ENCODE data around the gene SLC4A4.
A peak's percentile ranks its signal among the peaks of the same experiment; 100 is the strongest.

Gene SLC4A4

DNA sequence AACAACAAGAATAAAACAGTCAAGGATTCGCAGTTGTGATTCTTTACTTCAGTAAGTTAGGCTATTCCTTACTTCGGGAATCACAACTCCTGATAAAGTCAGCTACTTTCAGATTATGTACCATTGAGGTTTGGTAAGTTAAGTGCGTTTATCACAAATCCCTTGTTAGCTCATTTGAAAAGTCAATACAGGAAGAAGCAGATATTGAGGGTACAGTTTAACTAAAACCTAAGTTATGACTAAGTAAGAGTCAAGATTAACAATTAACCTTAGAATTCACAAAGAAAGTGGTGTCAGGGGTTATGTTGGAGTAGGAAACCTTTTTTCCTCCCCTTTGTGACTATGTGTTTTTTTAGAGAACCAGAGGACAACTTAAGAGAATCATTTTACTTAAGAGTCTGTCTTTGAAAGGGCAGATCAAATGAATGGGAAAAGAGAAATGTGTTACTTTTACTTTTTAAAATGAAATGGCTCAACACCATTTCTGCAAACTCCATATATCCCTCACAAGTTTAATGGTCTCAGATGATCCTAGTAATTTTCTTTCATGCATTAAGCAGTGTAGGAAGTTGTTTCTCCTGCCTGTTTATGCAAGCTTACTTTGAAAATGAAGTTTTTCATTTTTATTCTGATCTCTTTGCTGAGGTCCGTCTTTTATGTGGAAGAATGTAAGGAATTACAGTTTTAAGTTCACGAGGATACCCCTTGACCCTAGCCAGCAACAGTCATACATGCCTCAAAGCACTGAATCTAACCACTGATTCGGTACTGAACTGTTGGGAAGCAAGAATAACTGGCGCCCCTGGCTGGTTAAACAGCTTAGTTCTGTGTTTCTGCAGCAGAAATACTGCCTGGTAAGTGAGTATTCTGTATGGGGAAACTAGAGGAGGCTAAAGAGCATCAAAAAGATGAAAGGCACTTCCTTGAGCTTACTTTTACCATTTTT lies 211.7 kb downstream of the SLC4A4 start:
- peak; percentile 64 for DNase-seq

DNA sequence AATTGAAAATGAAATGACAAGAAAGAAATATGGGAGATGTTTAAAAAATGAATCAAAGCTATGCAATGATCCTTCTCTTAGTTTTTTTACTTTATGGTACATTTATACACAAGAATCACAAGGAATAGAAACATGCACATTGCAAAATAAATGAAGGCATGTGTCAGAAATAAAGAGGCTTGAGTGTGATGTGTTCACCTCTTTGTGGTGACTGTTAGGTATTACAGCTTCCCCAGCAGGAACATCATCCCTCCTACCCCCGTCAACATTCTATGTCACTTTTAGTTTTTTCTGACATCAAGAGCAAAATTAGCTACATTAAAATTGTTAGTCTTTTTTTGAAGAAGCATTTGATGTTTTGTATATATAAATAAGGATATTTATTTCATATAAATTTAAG lies 214.8 kb downstream of the SLC4A4 start:
- DNase-seq, result peak; percentile 52

DNA sequence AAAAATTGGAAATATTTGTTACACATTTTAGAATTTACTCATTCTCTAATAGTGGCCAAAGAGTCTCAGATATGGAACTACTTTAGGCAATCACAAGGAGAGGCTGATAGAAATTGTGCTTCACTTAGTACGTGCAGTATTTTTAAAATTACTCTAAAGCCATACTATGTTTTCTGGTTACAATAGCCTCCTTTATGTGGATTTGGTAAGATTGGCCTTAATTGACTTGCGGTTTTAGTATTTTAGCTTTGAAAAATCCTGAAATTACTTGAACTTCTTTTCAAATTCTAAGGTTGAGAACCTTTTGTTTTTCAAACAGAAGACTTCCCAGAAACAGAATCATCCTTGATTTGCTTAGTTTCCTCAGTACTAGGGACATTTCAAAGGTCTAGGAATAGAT lies 215.2 kb downstream of the SLC4A4 start:
- no peak for DNase-seq

DNA sequence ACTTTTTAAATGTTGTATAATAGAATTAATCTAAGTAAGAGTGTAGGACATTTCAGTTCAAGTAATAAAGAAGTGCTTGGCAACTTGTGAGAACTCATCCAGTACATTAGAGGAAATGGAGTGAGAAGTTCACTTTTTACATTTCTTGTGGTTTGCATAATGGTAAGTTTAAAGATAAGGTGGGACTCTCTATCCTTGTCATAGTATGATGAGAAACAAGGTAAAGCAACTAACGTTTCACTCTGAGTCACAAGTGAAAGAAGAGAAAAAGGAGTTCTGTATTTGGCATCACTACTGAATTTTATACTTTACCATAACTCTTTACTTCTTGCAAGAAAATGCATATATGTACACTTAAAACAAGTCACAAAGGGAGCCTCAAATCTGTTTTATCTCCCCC lies 219.4 kb downstream of the SLC4A4 start:
- no peak for DNase-seq

DNA sequence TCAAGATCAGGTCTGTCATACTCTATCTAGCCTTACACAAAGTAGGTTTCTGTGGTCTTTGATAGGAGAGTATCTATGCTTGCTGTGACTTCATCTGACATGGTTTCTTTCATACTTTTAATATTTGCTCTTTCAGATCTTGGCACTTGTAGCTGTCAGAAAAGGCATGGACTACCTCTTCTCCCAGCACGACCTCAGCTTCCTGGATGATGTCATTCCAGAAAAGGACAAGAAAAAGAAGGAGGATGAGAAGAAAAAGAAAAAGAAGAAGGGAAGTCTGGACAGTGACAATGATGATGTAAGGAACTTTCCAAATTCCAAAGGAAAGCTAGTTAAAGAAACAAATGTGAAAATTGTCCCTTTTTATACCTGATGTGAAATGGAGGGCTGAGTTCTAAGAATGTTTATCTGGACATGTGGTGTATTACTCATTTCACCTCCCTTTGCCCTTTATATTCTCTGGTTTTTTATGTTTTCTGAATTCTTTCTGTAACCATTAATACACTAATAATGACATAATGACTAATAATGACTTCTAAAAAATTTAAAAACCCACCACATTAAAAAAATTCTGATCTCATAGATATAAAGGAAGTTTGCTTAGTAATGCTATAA lies 221.2 kb downstream of the SLC4A4 start:
- peak; percentile 48 for DNase-seq

DNA sequence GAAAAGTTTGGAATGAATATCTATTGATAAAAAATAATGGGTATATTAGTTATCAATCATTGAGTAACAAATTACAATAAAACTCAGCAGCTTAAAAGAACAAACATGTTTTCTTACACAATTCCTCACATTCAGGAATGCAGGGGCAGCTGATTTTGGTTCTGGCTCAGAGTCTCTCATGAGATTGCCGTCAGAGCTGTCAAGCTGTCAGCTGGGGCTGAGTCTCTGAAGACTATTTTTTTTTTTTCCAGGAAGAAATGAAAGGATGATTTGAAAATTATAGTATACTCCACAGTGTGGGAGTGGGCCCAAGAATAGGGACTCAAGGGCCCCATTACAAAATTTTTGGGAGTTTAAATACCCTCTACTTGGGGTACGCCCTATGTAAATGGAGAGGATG lies 226.0 kb downstream of the SLC4A4 start:
- DNase-seq, result no peak

DNA sequence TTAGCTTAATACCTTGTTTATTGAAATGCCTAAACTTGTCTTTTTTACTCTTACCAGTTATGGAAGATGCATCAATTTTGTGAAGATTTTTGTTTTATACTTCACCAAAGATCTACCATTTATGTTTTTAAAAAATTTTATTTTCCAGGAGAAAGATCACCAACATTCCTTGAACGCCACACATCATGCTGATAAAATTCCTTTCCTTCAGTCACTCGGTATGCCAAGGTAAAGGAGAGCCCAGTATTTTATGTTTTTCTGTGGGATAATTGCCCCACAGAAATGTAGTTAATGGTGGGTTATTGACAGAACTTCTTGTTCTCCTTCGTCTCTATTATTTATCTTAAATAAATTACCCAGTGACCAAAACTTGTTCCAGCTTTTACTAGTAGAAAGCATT lies 228.0 kb downstream of the SLC4A4 start:
- no peak for DNase-seq

DNA sequence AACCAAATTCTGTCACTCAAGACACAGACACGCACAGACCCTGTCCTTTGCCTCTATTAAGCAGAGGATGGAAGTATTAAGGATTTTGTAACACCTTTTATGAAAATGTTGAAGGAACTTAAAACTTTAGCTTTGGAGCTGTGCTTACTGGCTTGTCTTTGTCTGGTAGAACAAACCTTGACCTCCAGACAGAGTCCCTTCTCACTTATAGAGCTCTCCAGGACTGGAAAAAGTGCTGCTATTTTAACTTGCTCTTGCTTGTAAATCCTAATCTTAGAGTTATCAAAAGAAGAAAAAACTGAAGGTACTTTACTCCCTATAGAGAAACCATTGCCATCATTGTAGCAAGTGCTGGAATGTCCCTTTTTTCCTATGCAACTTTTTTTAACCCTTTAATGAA lies 229.3 kb downstream of the SLC4A4 start:
- DNase-seq, result no peak

DNA sequence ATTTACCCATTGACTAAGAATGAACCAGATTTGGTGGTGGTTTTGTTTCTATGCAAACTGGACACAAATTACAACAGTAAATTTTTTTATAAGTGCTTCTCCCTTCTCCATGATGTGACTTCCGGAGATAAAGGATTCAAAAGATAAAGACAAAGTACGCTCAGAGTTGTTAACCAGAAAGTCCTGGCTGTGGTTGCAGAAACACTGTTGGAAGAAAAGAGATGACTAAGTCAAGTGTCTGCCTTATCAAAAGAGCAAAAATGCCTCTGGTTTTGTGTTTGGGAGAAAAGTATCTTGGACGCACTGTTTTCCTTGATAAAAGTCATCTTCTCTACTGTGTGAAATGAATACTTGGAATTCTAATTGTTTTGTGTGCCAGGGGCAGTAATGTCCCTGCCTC lies 231.7 kb downstream of the SLC4A4 start:
- no peak for DNase-seq

DNA sequence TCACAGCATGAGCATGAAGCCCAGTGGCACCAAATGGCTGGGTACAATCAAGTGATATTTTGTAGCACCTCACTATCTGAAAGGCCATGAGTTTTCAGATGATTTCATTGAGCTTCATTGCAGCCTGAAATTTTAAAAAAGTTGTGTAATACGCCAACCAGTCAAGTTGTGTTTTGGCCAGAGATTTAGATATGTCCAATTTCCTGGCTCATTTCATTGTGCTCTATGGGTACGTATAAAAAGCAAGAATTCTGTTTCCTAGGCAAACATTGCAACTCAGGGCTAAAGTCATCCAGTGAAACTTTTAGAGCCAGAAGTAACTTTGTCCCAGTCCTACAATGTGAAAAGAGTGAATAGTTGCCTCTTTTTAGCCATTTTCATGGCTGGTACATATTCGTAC lies 232.5 kb downstream of the SLC4A4 start:
- no peak for DNase-seq

DNA sequence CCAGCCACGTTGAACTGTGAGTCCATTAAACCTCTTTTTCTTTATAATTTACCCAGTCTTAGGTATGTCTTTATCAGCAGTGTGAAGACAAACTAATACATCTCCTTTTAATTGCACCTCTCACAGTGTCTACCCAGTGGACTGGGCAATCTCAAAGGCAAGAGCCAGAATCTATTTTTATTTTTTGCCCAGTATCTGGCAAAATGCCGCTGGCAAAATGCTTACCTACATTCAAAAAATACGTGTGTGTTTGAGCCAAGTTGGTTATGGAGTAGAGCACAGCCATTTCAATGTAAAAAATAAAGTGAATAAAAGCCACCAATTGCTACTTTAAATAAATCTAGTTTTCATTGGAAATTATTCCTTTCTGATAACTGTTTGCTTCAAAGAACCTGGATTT lies 245.2 kb downstream of the SLC4A4 start:
- DNase-seq, result no peak

DNA sequence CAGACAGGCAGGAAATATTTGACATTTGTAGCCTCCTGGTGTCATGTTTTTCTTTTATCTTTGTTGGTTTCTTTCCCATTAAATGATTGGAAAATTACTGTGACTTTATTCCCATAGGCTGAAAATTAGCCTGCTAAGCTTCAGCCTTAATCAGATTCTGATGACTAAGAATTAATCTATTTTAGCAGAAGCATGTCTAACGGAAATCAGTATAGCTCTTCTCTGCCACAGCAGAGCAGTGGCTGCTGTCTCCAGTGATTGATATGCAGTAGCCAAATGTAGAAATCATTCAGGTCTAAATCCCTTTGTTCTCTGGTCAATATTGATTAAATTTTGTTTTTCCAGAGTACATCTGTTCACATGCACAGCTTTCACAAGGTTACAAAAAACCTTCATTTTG lies 245.8 kb downstream of the SLC4A4 start:
- DNase-seq, result peak; percentile 6

DNA sequence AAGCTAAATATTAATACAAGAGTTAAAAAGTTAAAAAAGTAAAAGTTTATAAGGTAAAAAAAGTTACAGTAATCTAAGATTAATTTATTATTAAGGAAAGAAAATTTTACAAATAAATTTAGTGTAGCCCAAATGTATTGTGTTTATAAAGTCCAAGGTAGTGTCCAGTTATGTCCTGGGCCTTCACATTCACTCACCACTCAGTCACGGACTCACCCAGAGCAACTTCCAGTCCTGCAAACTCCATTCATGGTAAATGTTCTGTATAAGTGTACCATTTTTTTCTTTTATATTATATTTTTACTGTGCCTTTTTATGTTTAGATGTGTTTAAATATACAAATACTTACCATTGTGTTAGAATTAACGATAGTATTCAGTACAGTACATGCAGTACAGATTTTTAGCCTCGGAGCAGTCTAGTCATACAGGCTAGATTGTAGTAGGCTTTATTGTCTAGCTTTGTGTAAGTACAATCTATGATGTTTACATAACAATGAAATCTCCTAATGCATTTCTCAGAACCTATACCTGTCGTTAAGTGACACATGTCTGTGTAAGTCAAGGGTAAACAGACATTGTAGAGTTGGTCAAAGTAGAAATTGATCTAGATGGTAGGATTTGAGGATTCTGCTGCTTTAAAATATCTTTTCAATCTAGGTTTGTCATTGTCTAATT lies 247.4 kb downstream of the SLC4A4 start:
- no peak for DNase-seq

DNA sequence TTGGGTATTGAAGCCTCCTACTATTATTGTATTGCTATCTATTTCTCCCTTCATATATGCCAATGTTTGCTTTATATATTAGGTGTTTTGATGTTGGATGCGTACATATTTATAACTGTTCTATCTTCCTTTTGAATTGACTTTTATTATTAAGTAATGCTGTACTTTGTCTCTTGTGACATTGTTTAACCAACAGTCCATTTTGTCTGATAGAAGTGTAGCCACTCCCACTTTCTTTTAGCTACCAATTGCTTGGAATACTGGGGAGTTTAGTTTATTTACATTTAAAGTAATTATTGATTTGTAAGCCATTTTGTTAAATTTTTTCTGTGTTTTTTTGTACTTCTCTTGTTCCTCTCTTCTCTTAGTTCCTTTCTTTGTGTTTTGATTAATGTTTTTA lies 249.2 kb downstream of the SLC4A4 start:
- no peak for DNase-seq

DNA sequence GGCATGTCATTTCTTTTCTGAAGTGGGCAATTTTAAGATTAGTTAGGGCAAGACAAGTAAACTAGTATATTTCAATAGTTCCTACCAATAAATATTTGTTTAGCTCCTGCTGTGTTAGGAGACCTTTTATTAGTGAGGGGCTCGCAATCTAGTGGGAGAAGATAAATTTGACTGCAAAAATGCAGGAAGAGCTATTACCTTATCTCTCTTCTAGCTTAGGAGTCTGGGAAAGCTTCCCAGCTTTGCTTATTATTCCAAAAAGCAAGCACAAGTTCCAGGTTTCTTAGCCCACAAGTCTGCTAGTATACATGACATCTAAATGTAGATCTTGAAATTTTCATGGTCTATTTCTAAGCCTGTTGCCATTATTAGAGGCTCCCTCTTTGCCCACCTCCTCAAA lies 254.0 kb downstream of the SLC4A4 start:
- no peak for DNase-seq

DNA sequence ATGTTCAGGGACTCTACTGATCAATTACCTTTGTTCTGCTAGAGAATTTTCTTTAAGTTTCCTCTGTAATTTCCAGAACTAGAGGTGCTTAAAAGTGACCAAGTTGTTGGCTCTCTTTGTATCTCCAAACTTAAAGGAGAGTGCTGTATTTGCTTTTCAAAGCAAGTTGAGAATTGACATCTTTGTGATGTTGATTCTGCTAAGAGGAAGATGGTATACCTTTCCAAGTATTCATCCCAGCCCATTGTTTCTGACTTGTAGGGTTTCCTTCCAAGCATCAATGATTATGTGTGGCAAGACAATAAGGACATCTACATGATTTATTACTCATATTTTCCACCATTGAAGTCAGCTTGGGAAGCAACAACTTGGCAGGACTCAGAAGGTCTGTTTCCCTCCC lies 254.5 kb downstream of the SLC4A4 start:
- no peak for DNase-seq

DNA sequence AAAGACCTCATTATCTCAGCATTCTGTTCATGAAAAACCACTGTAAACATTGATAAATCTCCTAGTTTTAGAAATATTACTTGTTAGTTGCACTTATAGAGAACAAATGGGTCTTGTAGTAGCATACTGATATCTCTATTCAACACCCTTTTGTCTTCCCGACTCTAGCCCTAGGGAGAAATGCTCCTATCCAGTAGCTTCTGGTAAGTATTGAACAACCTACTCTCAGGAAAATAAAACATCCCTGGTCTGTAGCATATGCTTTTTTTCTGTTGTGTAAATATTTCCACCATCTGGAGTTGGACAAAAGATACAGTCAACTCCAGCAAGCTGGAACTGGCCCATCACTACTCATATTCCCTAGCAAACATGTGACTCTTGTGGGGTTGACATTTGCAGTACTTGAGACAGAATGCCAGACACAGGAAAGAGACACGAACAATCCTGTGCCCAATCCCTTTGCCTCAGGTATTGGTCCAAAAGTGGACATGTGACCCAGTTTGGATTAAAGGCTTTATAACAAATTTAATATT lies 256.8 kb downstream of the SLC4A4 start:
- no peak for DNase-seq

DNA sequence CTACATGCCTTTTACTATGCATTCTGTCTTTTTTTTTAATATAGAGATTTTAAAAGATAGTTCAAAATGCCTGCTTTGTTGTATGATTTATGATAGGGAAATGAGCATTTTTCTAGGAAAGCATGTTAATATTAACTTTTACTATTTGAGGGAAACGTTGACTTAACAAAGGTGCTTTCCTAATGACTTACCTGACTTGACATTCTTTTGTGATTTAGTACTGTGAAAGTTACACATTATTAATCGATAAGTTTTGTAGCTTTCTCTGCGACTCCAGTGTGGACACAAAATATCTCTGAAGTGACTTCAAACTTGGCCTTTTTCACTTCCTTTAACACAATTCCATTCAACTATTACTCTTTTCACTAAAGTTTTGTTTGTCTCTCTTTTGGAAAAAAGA lies 260.8 kb downstream of the SLC4A4 start:
- no peak for DNase-seq

DNA sequence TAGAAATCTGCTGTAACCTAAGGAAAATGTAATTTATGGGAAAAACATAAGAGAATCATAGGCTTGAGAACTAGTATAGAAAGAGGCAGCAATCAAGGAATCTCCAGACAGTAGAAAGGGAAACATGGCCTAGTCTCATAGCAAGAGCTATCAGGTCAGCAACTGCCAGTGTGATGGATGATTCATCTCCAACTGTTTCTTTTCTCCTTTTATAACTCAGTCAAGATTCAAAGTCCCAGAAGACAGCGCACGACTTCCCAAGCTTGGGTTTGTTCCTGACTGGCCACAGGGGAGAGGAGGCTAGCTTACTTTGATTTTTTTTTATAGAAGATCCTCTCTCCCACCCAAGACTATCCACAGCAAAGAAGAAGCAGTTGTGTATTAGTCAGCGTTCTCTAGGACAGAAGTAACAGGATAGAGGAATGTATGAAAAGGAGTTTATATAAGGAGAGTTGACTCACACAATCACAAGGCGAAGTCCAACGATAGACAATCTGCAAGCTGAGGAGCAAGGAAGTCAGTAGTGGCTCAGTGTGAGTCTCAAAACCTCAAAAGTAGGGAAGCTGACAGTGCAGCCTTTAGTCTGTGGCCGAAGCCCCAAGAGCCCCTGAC lies 263.6 kb downstream of the SLC4A4 start:
- DNase-seq, result peak; percentile 41

DNA sequence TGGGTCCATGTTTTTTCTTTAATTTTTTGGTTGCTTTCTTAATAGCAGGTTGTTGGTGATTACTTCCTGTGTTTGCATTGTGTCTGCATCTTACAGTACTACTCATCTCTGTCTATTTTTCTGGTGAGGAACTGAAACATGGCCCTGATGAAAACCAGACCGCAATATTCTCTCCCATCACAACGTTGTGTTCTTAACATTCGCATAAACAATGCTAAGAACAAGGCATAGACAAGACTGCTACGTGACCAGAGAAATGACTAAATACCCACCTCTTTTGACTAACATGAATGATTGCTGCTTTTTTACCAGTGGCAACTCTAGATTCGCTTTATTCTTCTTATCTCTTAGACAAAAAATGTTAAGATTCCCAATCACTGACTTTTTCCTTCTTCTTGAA lies 266.0 kb downstream of the SLC4A4 start:
- DNase-seq, result no peak

DNA sequence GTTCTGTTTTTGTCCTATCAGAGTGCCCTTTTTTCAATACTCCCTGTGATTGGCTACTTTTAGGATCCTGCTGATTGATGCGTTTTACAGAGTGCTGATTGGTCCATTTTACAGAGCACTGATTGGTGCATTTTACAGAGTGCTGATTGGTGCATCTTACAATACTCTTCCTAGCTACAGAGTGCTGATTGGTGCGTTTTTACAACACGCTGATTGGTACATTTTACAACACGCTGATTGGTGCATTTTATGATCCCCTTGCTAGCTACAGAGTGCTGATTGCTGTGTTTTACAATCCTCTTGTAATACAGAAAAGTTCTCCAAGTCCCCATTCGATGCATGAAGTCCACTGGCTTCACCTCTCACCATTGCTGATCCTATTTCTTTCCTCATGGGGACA lies 268.3 kb downstream of the SLC4A4 start:
- no peak for DNase-seq

DNA sequence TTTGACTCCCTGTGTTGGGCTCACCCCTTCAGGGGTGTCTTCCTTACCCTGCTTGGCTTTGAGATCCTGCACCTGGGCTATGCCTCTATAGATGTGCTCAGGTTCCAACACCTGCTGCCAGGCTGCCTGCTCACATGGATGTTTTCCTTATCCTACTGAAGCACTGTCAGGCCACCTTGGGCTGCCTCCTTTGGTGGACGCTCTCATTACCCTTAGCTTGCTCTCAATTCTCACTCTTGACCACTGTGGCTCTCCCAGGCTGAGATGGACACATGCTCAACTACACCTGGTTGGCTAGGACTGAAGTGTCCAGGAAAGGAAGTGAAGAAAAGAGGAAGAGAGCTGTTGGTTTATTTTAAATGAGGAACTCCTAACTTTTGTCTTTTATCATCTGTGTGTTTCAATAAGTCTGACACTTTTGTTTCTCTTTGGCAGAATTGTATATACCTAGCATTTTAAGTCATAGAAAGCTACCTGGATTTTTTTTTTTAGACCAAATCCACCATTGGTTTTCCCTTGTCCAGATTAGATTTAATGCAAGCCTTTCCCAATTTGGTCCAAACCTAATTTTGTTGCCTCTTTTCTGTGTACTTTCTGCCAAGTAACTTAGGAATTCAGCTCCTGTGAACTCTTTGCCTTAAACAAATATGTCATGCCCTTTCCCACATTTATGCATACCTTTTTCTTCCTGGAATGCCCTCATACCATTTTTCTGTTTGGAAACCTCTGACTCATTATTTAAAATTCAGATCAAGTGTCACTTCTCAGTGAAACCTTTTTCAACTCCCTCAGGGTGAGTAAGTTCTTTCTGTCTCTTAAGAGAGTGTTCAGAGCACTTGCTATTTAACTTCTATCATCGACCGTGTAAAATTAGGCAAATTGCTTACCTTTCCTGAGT lies 269.2 kb downstream of the SLC4A4 start:
- DNase-seq, result peak; percentile 27

Data from fibroblast of skin of right quadriceps (primary cell).